NCI-H774 (cell line): ENCODE results near the gene PLXNA4.

ENCODE experiments used
- DNase-seq: peaks from one replicate; lab custom pipeline; 2025; lab: John Stamatoyannopoulos, UW

Gene PLXNA4

DNA sequence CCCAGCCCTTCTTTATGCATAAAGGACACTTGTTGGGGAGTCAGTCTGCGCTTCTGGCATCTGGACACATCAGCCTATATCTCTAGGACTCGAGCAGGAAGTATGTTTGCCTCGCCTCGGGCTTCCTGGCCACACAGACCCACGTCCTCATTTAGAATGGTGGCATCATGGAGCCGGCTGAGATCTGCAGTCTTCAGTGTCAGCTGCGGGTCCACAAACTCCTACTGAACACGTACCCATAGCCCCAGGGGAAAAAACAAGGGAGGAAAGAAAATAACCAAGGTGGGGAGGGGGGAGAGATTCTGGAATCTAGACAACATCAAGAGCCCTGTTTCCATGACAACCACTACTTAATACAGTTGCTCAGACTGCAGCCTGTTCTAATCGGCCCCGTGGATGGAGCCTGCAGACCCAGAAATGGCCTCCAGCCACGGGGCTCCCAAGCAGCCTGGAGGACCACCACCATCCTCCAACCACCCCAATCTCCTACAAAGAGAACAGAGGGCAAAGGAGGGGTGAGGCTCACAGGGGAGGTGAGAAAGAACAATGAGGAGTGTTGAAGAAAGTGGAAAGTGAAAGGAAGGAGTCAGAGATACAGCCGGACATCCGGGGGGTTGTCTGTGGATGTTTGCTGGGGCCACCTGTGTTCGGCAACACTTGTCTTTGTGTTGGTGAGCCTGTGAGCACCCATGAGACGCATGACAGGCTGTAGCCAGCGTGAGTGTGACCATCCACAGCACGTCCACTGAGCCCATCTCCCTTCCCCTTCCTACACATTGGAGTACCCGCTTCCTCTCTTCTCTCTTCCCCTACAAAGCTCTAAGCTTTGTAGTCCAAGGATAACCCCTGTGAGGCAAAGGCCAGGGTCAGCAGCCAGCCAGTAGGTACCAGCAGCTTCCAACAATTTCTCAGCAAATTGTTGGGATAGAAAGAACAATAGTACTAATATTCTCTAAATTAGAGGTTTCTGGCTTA is 141.0 kb downstream of the PLXNA4 start:
- no peak for DNase-seq

- DNase-seq: no peak
These were observed 142.2 kb downstream of the PLXNA4 start for GRCh38 chr7:132434041-132434440.

GRCh38 chr7:132433301-132433700 is 143.0 kb downstream of the PLXNA4 start:
- DNase-seq: no peak

DNA sequence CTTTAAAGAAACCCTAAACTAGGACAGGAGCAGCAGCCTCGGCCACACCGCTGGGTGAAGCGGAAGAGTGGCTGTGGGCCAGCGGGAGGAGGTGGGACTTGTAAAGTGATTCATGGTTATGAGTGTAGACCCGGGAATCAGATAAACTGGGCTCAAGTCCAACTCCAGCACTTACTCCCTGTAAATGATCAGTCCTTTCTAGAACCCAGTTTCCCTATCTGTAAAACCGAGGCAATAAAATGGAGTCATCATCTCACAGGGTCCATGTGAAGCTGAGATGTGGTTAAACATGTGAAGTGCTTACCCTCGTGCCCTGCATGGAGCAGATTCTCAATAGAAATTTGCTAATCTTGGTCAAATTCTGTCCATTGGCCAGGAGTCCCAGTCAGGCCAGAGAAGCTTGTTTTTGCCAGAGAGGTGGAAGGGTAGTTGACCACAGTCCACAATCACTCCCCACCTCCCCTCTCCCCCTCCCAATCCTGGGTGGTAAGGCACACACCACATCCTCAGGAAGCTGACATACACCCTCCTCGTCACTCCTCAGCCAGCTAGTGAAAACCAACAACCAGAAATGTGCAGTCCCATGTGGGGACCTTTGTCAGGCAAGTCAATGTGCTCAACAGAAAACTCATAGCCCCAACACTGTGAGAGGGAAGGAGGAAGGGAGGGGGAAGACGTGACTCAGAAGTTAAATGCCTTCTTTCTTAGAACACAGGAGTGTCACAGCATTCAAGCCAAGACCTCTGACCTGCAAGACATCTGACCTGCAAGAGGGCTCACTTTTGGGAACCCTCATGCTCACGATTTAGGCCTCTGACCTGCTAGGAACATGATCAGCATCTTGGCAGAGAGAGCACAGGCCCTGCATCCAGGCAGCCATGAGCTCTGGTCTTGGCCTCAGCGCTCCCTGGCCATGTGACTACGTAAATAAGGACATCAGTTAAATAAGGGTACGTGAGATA is 145.1 kb downstream of the PLXNA4 start:
- DNase-seq: no peak

DNA sequence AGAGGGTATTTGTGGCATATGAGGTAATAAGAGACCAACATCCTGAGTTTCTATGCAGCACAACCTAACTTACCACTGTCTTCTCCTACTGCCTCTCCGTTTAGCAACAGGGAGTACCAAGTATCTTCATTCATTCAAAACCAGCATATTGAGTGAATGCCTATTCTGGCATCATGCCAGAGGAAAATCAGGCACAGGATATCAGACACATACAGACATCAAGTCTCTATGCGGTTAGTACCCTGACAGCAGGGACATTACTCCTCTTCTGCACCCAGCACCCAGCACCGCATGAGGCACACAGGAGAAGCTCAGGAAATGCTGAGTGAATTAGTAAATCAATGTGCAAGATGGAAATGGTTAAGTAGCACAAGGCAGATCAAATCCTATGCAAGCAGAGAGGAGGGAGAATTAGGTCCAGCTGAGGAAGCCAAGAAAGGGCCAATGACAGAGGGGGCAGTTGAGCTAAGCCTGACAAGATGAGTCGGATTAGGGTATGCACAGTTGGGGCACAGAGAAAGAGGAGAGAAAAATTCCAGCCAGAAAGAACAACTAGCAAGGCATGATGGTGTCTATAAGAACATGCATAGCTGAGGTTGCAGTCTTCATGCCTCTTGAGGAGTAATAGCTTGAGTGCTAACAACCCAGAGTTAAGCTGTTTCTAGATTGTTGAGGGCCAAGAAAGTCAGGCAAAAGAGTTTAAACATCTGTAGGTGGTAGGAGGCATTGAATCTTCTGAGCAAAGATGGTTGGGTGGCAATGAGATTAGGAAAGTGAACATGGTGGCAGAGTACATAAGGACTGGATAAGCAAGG is 146.0 kb downstream of the PLXNA4 start:
- no peak for DNase-seq

- DNase-seq: no peak
These were observed 147.1 kb downstream of the PLXNA4 start for GRCh38 chr7:132429181-132429580.

GRCh38 chr7:132428247-132428919 is 147.9 kb downstream of the PLXNA4 start:
- DNase-seq: no peak

GRCh38 chr7:132425942-132426341 is 150.3 kb downstream of the PLXNA4 start:
- no peak for DNase-seq

GRCh38 chr7:132424821-132425724 is 151.2 kb downstream of the PLXNA4 start:
- no peak for DNase-seq

- DNase-seq: no peak
These were observed 152.0 kb downstream of the PLXNA4 start for GRCh38 chr7:132424277-132424676.

DNA sequence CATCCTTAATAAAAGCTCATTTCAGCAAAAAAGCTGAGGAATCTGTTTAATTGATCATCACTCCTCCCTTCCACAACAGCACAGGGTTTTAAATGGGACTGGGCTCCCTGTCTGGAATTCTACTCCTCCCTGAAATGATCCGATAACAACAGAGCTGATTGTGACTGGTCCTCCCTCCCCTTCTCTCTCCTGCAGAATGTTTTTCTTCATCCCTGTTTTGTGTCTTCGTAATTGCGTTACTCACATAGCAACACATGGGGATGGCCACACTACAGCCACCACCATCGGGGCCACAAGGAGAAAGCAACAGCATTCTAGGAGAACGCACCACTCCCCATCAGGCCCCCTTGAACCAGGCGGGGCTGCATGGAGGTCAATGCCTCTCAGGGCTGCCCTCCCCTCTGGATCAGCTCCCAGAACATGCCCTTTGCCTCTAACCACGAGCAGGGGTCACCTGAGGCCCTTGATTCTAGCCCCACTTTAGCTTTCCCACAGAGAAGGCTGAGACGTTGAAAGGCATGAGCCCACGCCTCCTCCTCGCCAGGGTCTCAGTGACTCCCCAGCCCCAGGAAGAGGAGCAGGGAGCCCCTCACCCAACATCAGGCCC is 152.6 kb downstream of the PLXNA4 start:
- no peak for DNase-seq

DNA sequence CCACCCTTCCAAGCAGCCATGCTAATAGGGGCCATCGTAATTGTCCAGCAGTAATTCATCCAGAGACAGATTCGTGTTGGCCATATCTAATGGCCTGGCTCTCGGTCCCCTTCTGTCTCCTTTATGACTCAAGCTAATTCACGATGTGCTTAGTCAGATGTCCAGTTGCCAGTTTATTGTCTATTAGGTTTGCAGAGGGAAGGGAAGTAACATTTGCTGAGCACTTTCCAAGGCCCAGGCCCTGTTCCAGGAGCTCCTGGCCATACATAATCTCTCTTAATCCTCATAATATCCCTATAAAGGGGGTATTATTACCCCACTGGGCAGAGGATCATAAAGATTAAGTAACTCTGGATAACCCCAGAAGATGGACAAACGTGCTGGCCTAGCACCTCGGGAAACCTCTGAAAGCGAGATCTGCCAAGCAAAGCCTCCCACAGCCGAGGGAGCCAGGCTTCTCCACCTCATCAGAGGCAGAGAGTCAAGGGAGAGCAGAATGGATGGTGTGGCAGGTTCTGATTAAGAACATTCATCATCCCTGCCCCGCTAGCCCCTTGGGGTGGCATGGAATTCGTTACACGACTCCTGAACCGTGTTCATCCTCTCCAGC is 153.7 kb downstream of the PLXNA4 start:
- no peak for DNase-seq

DNA sequence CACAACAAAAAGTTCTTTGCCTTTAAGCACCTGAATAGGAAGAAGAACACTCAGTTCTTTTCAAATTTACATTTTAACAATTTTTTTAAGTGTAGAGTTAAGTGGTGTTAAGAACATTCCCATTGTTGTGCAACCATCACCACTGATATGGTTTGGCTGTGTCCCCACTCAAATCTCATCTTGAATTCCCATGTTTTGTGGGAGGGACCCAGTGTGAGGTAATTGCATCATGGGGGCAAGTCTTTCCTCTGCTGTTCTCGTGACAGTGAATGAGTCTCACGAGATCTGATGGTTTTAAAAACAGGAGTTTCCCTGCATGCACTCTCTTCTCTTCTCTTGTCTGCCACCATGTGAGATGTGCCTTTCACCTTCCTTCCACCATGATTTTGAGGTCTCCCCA is 155.7 kb downstream of the PLXNA4 start:
- no peak for DNase-seq

DNA sequence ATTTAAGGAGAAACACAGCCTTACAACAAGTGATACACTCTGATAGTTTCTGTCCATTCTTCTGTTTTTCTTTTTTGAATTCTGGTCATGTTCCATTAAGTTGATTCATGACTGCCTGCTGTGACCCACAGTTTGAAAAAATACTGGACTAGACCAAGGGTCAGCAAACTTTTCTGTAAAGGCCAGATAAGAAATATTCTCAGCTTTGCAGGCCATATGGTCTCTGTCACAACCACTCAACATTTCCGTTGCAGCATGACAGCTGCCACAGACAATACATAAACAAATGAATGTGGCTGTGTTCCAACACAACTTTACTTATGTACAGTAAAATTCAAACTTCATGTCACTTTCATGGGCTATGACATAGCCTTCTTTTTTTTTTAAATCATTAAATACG is 156.7 kb downstream of the PLXNA4 start:
- DNase-seq: no peak

- DNase-seq: no peak
These were observed 157.4 kb downstream of the PLXNA4 start for GRCh38 chr7:132418840-132419239.

DNA sequence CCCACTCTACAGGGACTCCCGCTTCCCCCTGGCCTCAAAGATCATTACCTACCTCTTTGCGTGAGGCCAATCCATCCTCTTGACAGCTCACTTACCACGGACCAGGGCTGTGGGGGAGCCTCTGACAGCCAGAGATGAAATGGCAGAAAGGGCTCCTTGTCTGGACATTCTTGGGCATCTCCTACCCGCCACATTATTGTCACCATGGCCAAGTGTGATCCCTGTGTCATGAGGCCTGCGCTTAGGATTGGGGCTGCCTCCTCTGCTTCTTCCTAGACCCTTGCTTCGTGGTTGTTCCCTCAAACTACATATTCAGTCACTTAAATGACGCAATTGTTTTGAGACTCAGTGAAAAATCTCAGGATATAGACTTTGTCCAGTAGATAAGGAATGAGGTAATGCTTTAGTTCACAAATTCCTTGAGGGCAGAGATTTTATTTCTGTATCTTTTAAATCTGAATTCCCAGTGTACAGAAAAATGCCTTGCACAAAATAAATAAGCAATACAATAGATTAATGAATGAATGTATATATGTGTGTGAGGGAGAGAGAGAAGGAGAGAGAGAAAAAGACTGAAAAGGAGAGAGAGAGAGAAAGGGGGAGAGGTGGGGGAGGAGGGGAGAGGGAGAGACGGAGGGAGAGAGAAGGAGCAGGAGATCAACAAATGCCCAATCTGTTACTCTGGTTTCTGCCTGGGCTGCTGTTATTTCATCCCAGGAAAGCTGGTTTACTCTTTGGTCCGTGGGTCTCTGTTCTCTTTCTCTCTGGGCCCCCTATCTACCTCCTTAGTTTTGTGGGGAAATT is 159.0 kb downstream of the PLXNA4 start:
- DNase-seq: no peak

DNA sequence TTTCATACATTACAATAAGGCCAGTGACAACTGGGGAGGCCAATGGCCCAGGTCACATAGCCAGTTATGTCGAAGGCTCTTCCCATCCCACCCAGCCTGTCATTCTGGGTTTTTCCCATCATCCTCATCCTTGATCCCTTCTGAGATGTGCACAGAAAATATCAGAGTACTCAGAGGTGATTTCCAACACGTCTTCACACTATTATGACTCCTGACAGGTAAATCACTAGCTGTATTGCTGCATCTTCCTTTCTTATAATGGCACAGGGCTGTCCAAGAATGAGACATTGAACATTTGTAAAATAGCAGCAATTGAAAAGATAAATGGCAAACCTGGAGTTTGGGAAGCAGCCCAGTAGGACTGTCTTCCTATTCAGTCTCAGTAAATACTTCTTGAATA is 159.9 kb downstream of the PLXNA4 start:
- DNase-seq: no peak

- DNase-seq: no peak
These were observed 161.0 kb downstream of the PLXNA4 start for GRCh38 chr7:132415259-132415658.
